ENCODE data around the gene MERTK. TPM values are rescaled to one million over a fixed set of nuclear protein-coding genes. Genes with fewer than 3 reads are reported as not detected.

Gene MERTK
- total RNA-seq, 1 donor from 2014 or later, result 1.5 TPM

- peaks cover 4% of the 10 kb centered on the region for H3K36me3 Mint-ChIP-seq (ENCODE audit: unreplicated experiment)
- peaks cover 19% of the 10 kb centered on the region for H3K27me3 Mint-ChIP-seq (ENCODE audit: unreplicated experiment)
- H3K4me1 Mint-ChIP-seq (ENCODE audit: unreplicated experiment), result peaks cover 32% of the 10 kb centered on the region
- no peak overlapping the region for H3K4me3 Mint-ChIP-seq (ENCODE audit: unreplicated experiment)
- no peak for TF ChIP-seq CTCF (IDR thresholded peaks at IDR 0.05)
- H3K9me3 Mint-ChIP-seq (ENCODE audit: unreplicated experiment), result no peaks in the 10 kb centered on the region
- no peak for DNase-seq (ENCODE audit: extremely low spot score, unreplicated experiment)
- H3K27ac Mint-ChIP-seq (ENCODE audit: unreplicated experiment), result no peak overlapping the region
Observed at GRCh38 chr2:111919365-111919764, 21.0 kb downstream of the MERTK start.

DNA sequence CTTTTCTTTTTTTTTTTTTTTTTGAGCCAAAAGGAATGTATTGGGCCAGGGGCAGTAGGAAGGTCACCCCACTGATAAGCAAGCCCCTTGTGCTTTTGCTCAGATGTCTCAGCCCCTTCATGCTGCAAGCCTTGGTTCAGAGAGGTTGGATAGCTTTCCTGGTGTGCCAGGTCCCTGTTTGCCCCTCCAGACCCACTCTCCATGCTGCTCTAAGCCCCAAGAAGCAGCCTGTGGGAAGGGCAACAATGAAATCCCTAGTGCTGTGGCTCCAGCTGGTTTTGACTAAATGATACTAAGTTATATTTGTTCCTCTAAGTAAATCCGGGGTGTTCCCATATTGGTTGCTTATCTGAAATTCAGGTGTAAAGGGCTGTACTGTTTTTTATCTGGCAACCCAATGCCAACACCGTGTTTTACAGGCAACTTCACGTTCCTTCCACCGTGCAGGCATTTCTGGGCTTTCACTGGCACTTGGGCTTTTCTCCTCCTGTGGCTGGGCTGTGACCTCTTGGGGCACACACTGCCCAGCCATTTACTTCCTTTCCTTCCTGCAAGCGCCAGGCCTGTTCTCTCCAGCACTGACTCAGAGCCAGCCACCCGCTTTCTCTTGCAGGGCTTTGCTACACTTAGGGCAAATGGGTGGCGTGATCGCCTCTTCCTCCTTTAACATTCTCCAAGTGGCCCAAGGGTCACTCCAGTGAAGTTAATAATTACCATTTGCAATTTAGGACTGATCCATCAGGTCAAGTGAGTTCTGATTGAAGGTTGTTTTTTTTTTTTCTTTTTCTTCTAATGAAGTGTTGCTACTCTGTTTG lies 21.6 kb downstream of the MERTK start:
- Mint-ChIP-seq H3K36me3 (ENCODE audit: unreplicated experiment) (peaks cover 4% of the 10 kb centered on the region), H3K4me3 (ENCODE audit: unreplicated experiment) (no peak overlapping the region), H3K27me3 (ENCODE audit: unreplicated experiment) (peaks cover 22% of the 10 kb centered on the region), H3K27ac (ENCODE audit: unreplicated experiment) (no peak overlapping the region), H3K9me3 (ENCODE audit: unreplicated experiment) (no peaks in the 10 kb centered on the region), H3K4me1 (ENCODE audit: unreplicated experiment) (peaks cover 32% of the 10 kb centered on the region)
- no peak for TF ChIP-seq CTCF (IDR thresholded peaks at IDR 0.05)
- DNase-seq (ENCODE audit: extremely low spot score, unreplicated experiment), result no peak

DNA sequence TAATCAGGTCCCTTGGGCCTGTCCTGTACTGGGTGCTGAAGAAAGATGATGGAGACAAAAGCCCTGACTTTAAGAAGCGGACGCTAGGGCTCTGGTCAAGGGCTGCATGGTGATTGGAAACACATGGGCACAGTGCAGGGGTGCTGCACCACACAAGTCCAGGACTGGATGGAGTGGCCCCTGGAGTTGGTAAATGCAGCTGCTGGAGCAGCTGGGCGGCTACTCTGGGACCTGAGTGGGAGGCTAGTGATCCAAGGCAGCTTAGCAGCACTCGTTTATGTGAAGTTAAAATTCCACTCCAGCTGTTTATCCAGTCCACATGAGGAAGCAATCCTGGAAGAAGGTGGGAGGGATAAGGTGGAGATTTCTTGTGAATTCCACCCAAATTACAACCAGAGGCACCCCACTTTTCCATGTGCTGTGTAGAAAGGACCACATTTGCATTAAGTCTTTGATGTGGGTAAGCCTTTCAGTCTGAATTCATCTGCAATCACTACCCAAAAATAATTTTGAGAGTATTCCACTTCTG lies 24.9 kb downstream of the MERTK start:
- H3K27ac Mint-ChIP-seq (ENCODE audit: unreplicated experiment), result no peak overlapping the region
- no peak for TF ChIP-seq CTCF (IDR thresholded peaks at IDR 0.05)
- H3K27me3 Mint-ChIP-seq (ENCODE audit: unreplicated experiment), result peaks cover 30% of the 10 kb centered on the region
- H3K9me3 Mint-ChIP-seq (ENCODE audit: unreplicated experiment), result no peaks in the 10 kb centered on the region
- no peaks in the 10 kb centered on the region for H3K36me3 Mint-ChIP-seq (ENCODE audit: unreplicated experiment)
- H3K4me1 Mint-ChIP-seq (ENCODE audit: unreplicated experiment), result peaks cover 25% of the 10 kb centered on the region
- H3K4me3 Mint-ChIP-seq (ENCODE audit: unreplicated experiment), result no peak overlapping the region
- DNase-seq (ENCODE audit: extremely low spot score, unreplicated experiment), result no peak

DNA sequence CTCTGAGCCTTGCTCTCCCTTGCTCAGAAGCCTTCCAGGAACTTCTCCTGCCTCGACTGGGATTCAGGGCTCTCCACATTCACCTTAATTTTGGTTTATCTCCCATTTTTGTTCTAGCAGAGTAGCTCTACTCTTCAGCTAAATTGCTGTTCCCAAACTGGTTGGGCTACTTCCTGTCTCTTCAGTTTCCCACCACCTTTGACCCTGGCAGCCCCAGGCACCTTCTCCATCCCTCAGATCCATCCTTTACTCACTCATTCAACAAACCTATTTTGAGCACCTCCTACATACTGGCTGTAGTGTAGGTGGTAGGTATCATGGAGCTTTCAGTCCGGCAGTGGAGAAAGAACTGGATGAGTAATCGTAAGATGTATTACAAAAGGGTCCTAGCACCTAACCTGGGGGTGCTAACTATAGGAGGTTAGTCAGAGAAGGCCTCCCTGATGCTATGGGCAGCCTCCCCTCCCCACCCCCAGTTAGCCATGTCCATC lies 26.3 kb downstream of the MERTK start:
- Mint-ChIP-seq H3K9me3 (ENCODE audit: unreplicated experiment) (no peaks in the 10 kb centered on the region), H3K4me1 (ENCODE audit: unreplicated experiment) (peaks cover 15% of the 10 kb centered on the region), H3K27me3 (ENCODE audit: unreplicated experiment) (peaks cover 30% of the 10 kb centered on the region), H3K36me3 (ENCODE audit: unreplicated experiment) (no peaks in the 10 kb centered on the region), H3K27ac (ENCODE audit: unreplicated experiment) (no peak overlapping the region), H3K4me3 (ENCODE audit: unreplicated experiment) (no peak overlapping the region)
- no peak for TF ChIP-seq CTCF (IDR thresholded peaks at IDR 0.05)
- no peak for DNase-seq (ENCODE audit: extremely low spot score, unreplicated experiment)

GRCh38 chr2:111927723-111928122 lies 29.3 kb downstream of the MERTK start:
- Mint-ChIP-seq H3K4me1 (ENCODE audit: unreplicated experiment) (peaks cover 14% of the 10 kb centered on the region), H3K4me3 (ENCODE audit: unreplicated experiment) (no peak overlapping the region), H3K27ac (ENCODE audit: unreplicated experiment) (no peak overlapping the region), H3K36me3 (ENCODE audit: unreplicated experiment) (no peaks in the 10 kb centered on the region), H3K27me3 (ENCODE audit: unreplicated experiment) (peaks cover 45% of the 10 kb centered on the region), H3K9me3 (ENCODE audit: unreplicated experiment) (no peaks in the 10 kb centered on the region)
- TF ChIP-seq CTCF (IDR thresholded peaks at IDR 0.05), result no peak
- DNase-seq (ENCODE audit: extremely low spot score, unreplicated experiment), result no peak

Data from osteocyte (in vitro differentiated cells).